HEK293T (cell line): Measurements from ENCODE around the gene KXD1.

ENCODE experiments used
- ARNT ChIP-seq: fragments of 450-650 bp; IDR thresholded peaks from 2 replicates; pipeline ENCODE4 v1.6.1; 2017; ENCODE audit warnings: mild to moderate bottlenecking
- BHLHE40 ChIP-seq: fragments of 450-650 bp; IDR thresholded peaks from 2 replicates; pipeline ENCODE4 v1.6.1; 2016; ENCODE audit warnings: mild to moderate bottlenecking, moderate library complexity, borderline replicate concordance
- CTBP1 ChIP-seq: fragments of 450-650 bp; IDR thresholded peaks from 2 replicates; pipeline ENCODE4 v1.6.1; 2016; ENCODE audit warnings: borderline replicate concordance
- FOXA1 ChIP-seq: fragments of 450-650 bp; IDR thresholded peaks from 2 replicates; pipeline ENCODE4 v1.6.1; 2016; ENCODE audit warnings: mild to moderate bottlenecking
- FOXK2 ChIP-seq: fragments of 450-650 bp; IDR thresholded peaks from 2 replicates; pipeline ENCODE4 v1.6.1; 2016; ENCODE audit warnings: mild to moderate bottlenecking
- FOXM1 ChIP-seq: fragments of 450-650 bp; IDR thresholded peaks from 2 replicates; pipeline ENCODE4 v1.6.1; 2017; ENCODE audit warnings: mild to moderate bottlenecking, borderline replicate concordance
- SUZ12 ChIP-seq: fragments of 450-650 bp; IDR thresholded peaks from 2 replicates; pipeline ENCODE4 v1.6.1; 2016; ENCODE audit warnings: mild to moderate bottlenecking
- TARDBP ChIP-seq: fragments of 450-650 bp; IDR thresholded peaks from 2 replicates; pipeline ENCODE4 v1.6.1; 2016

GRCh38 chr19:18605196-18605545 lies 47.5 kb downstream of the KXD1 start:
- TF ChIP-seq FOXM1 = no peak
- TF ChIP-seq FOXA1 = no peak
- no peak for TF ChIP-seq FOXK2
- no peak for TF ChIP-seq ARNT
- TF ChIP-seq CTBP1 = no peak
- TF ChIP-seq BHLHE40 = no peak
- TF ChIP-seq TARDBP = no peak
- TF ChIP-seq SUZ12 = no peak
